SK-N-SH treated with all-trans-retinoic acid at 6 μM for 48 hours (cell line): ENCODE data around the gene NXPH2.
"Not testable (repeated sequence)": the region's sequence is repeated elsewhere in the genome, so short reads cannot be mapped to it uniquely, and the experiment has no call there.

Source experiments
- ARNTL ChIP-seq: fragments of 450-650 bp; formaldehyde crosslinking; IDR thresholded peaks from 2 replicates; pipeline ENCODE4 v1.5.0; 2020; ENCODE audit warnings: low read depth, mild to moderate bottlenecking, moderate library complexity, borderline replicate concordance
- BACH2 ChIP-seq: fragments of 250-450 bp; sonication (Bioruptor Pico); IDR thresholded peaks from 2 replicates; pipeline ENCODE4 v1.9.0; 2021; ENCODE audit warnings: mild to moderate bottlenecking, borderline replicate concordance
- GLIS3 ChIP-seq: fragments of 250-450 bp; sonication (Bioruptor Pico); IDR thresholded peaks from 2 replicates; pipeline ENCODE4 v1.5.0; 2020; ENCODE audit warnings: mild to moderate bottlenecking, moderate library complexity
- ISL1 ChIP-seq: fragments of 250-450 bp; sonication (Bioruptor Pico); IDR thresholded peaks from 2 replicates; pipeline ENCODE4 v2.1.2; 2022; ENCODE audit warnings: mild to moderate bottlenecking, moderate library complexity
- OSR1 ChIP-seq: fragments of 250-450 bp; sonication (Bioruptor Pico); IDR thresholded peaks from 2 replicates; pipeline ENCODE4 v1.8.0; 2022; ENCODE audit warnings: moderate library complexity, mild to moderate bottlenecking, inconsistent platforms
- RARB ChIP-seq: fragments of 250-450 bp; sonication (Bioruptor Pico); IDR thresholded peaks from 2 replicates; pipeline ENCODE4 v1.8.0; 2021; ENCODE audit warnings: mild to moderate bottlenecking, moderate library complexity
- TCF4 ChIP-seq: fragments of 250-450 bp; sonication (Bioruptor Pico); IDR thresholded peaks from 2 replicates; pipeline ENCODE4 v1.8.0; 2021; ENCODE audit warnings: mild to moderate bottlenecking, moderate library complexity, borderline replicate concordance
- ZC3H10 ChIP-seq: fragments of 250-450 bp; sonication (Bioruptor Pico); IDR thresholded peaks from 2 replicates; pipeline ENCODE4 v1.5.1; 2021; ENCODE audit warnings: mild to moderate bottlenecking, moderate library complexity
- ZFP3 ChIP-seq: fragments of 250-450 bp; sonication (Bioruptor Pico); IDR thresholded peaks from 2 replicates; pipeline ENCODE4 v1.5.0; 2020; ENCODE audit warnings: mild to moderate bottlenecking, moderate library complexity
- ZFP30 ChIP-seq: fragments of 450-650 bp; formaldehyde crosslinking; IDR thresholded peaks from 2 replicates; pipeline ENCODE4 v1.5.0; 2022; ENCODE audit warnings: mild to moderate bottlenecking, moderate library complexity
- TF ChIP-seq, protein P1 (sequence below): fragments of 250-450 bp; sonication (Bioruptor Pico); IDR thresholded peaks from 2 replicates; pipeline ENCODE4 v1.5.1; 2020; ENCODE audit warnings: low read depth, mild to moderate bottlenecking, moderate library complexity
- TF ChIP-seq, protein P2 (sequence below): fragments of 250-450 bp; sonication (Bioruptor Pico); IDR thresholded peaks from 2 replicates; pipeline ENCODE4 v1.8.0; 2021; ENCODE audit warnings: low read depth, mild to moderate bottlenecking, moderate library complexity, borderline replicate concordance

DNA sequence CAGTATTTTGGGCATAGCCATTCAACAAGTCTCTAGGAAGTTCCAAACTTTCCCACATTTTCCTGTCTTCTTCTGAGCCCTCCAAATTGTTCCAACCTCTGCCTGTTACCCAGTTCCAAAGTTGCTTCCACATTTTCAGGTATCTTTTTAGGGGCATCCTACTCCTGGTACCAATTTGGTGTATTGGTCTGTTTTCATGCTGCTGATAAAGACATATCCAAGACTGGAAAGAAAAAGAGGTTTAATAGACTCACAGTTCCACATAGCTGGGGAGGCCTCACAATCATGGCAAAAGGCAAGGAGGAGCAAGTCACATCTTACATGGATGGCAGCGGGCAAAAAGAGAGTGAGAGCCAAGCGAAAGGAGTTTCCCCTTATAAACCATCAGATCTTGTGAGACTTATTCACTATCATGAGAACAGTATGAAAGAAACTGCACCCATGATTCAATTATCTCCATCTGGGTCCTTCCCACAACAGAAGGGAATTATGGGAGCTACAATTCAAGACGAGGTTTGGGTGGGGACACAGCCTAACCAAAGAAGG, 43.1 kb downstream of the NXPH2 start:
- TF ChIP-seq GLIS3 (CRISPR knock-in tag); ZFP3 (CRISPR knock-in tag); ISL1 (CRISPR knock-in tag); ZFP30 (CRISPR knock-in tag); BACH2 (CRISPR knock-in tag); ARNTL (CRISPR knock-in tag); RARB; TCF4 (CRISPR knock-in tag); ZC3H10; OSR1 (CRISPR knock-in tag): not testable (repeated sequence)
- TF ChIP-seq, protein P1, sequence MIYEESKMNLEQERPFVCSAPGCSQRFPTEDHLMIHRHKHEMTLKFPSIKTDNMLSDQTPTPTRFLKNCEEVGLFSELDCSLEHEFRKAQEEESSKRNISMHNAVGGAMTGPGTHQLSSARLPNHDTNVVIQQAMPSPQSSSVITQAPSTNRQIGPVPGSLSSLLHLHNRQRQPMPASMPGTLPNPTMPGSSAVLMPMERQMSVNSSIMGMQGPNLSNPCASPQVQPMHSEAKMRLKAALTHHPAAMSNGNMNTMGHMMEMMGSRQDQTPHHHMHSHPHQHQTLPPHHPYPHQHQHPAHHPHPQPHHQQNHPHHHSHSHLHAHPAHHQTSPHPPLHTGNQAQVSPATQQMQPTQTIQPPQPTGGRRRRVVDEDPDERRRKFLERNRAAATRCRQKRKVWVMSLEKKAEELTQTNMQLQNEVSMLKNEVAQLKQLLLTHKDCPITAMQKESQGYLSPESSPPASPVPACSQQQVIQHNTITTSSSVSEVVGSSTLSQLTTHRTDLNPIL, result not testable (repeated sequence)
- TF ChIP-seq, protein P2, sequence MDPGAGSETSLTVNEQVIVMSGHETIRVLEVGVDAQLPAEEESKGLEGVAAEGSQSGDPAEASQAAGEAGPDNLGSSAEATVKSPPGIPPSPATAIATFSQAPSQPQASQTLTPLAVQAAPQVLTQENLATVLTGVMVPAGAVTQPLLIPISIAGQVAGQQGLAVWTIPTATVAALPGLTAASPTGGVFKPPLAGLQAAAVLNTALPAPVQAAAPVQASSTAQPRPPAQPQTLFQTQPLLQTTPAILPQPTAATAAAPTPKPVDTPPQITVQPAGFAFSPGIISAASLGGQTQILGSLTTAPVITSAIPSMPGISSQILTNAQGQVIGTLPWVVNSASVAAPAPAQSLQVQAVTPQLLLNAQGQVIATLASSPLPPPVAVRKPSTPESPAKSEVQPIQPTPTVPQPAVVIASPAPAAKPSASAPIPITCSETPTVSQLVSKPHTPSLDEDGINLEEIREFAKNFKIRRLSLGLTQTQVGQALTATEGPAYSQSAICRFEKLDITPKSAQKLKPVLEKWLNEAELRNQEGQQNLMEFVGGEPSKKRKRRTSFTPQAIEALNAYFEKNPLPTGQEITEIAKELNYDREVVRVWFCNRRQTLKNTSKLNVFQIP (CRISPR knock-in tag), result not testable (repeated sequence)
